Measurements from ENCODE around the gene NSG2. TPM values are rescaled to one million over a fixed set of nuclear protein-coding genes. Genes with fewer than 3 reads are reported as not detected.
"Not testable (repeated sequence)": the region's sequence is repeated elsewhere in the genome, so short reads cannot be mapped to it uniquely, and the experiment has no call there.

NSG2 gene
- total RNA-seq, 1 donor from 2014 or later = 7.1 TPM

DNA sequence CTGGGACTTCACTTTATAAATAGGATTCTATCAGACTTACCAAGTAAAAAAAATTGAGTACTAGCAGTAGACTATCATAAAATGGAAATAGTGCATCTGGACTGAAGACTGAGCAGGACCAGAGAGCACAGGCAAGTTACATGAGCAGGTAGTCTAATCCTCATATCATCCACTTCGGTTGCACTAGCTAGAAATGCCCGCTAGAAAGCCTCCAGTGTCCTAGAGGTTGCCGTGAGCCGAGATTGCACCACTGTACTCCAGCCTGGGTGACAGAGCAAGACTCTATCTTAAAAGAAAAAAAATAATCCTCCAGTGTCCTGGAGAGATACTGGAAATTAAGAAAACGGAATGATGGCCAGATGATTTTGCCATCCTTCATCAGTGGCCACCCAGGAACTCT, 36.6 kb upstream of the NSG2 start:
- intact Hi-C loops (cut with DNase I) = no loop called here
- no peak overlapping the region for H3K4me3 ChIP-seq
- no peaks in the 10 kb centered on the region for H3K27me3 ChIP-seq
- no peaks in the 10 kb centered on the region for H3K4me1 ChIP-seq
- no peaks in the 10 kb centered on the region for H3K9me3 ChIP-seq
- H3K27ac ChIP-seq = no peak overlapping the region
- TF ChIP-seq, protein P1, sequence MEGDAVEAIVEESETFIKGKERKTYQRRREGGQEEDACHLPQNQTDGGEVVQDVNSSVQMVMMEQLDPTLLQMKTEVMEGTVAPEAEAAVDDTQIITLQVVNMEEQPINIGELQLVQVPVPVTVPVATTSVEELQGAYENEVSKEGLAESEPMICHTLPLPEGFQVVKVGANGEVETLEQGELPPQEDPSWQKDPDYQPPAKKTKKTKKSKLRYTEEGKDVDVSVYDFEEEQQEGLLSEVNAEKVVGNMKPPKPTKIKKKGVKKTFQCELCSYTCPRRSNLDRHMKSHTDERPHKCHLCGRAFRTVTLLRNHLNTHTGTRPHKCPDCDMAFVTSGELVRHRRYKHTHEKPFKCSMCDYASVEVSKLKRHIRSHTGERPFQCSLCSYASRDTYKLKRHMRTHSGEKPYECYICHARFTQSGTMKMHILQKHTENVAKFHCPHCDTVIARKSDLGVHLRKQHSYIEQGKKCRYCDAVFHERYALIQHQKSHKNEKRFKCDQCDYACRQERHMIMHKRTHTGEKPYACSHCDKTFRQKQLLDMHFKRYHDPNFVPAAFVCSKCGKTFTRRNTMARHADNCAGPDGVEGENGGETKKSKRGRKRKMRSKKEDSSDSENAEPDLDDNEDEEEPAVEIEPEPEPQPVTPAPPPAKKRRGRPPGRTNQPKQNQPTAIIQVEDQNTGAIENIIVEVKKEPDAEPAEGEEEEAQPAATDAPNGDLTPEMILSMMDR (IDR thresholded peaks at IDR 0.05) = no peak
- TF ChIP-seq POLR2AphosphoS5 (IDR thresholded peaks at IDR 0.05; ENCODE audit: insufficient read depth in 1 of 2, low read depth in 1 of 2) (no peak), POLR2A (IDR thresholded peaks at IDR 0.05) (no peak)
- H3K36me3 ChIP-seq = no peaks in the 10 kb centered on the region
- no peak for DNase-seq (ENCODE audit: extremely low spot score in 2 of 2)

DNA sequence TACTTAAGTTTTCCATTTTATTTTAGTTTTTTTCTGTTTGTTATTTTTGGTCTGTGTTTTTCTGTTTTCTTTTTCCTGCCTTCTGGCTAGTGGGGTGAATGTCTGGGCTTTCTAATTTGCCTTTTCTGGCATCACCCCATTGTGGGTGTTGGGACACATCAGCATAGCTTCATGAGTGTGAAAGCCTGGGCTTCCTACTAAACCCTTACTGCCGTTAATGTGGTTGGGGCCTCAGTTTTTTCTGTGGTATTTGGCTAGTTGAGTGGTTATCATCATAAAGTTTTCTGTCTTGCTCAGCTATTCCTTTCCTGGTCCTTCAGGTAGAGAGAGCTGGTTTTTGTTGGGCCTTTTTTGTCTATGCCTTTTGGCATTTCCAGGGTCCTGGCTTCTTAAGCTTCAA, 35.1 kb upstream of the NSG2 start:
- Histone ChIP-seq H3K36me3 (no peaks in the 10 kb centered on the region), H3K4me1 (no peaks in the 10 kb centered on the region), H3K27ac (no peak overlapping the region), H3K4me3 (no peak overlapping the region), H3K27me3 (no peaks in the 10 kb centered on the region), H3K9me3 (no peaks in the 10 kb centered on the region)
- TF ChIP-seq POLR2A (IDR thresholded peaks at IDR 0.05) (no peak), POLR2AphosphoS5 (IDR thresholded peaks at IDR 0.05; ENCODE audit: insufficient read depth in 1 of 2, low read depth in 1 of 2) (no peak)
- TF ChIP-seq, protein P1 (IDR thresholded peaks at IDR 0.05) = no peak
- no peak for DNase-seq (ENCODE audit: extremely low spot score in 2 of 2)
- intact Hi-C loops (cut with DNase I) = no loop called here

DNA sequence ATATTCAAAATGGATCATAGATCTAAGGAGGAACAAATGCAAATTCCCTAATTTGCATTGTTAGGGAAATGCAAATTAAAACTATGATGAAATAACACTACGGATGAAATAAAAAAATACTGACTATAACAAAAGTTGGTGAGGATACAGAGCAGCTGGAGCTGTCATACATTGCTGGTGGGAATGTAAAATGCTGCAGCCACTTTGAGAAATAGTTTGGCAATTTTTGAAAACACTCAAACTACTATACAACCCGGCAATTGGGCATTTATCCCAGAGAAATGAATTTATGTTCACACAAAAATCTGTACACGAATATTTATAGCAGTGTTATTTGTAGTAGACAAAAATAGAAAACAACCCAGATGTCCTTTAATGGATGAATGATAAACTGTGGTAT, 34.1 kb upstream of the NSG2 start:
- intact Hi-C loops (cut with DNase I) = no loop called here
- Histone ChIP-seq H3K36me3 (no peaks in the 10 kb centered on the region), H3K27me3 (no peaks in the 10 kb centered on the region), H3K27ac (no peak overlapping the region), H3K4me3 (no peak overlapping the region), H3K4me1 (no peaks in the 10 kb centered on the region), H3K9me3 (no peaks in the 10 kb centered on the region)
- TF ChIP-seq POLR2AphosphoS5 (IDR thresholded peaks at IDR 0.05; ENCODE audit: insufficient read depth in 1 of 2, low read depth in 1 of 2) (no peak), POLR2A (IDR thresholded peaks at IDR 0.05) (no peak)
- TF ChIP-seq, protein P1 (IDR thresholded peaks at IDR 0.05) = no peak
- no peak for DNase-seq (ENCODE audit: extremely low spot score in 2 of 2)

DNA sequence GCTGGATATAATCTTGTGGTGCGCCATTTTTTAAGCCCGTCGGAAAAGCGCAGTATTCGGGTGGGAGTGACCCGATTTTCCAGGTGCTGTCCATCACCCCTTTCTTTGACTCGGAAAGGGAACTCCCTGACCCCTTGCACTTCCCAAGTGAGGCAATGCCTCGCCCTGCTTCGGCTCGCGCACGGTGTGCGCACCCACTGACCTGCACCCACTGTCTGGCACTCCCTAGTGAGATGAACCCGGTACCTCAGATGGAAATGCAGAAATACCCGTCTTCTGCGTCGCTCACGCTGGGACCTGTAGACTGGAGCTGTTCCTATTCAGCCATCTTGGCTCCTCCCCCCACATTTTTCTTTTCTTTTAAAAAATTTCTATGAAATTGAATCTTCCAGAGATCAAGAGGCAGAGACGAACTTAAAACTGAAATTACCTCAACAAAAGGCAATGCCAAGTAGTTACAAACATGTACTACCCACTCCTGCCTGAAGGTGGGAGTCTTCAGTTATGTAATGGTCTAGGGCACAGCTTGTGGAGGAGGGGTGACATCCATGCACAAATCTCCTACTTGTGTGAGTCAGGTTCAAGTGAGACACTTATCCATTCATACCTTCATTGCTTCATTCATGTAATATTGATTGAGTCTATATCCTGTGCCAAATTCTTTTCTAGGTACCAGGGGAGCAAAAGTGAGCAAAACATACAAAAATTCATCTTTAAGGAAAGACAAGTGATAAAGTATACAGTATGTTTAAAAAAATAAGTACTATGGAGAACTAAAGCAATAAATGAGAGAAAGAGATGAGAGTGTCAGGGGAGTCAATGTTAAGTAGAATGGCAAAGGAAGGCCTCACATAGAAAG, 25.2 kb upstream of the NSG2 start:
- intact Hi-C loops (cut with DNase I); H3K27me3 ChIP-seq; DNase-seq (ENCODE audit: extremely low spot score in 2 of 2); H3K4me1 ChIP-seq; H3K36me3 ChIP-seq; H3K9me3 ChIP-seq; H3K27ac ChIP-seq; H3K4me3 ChIP-seq: not testable (repeated sequence)

DNA sequence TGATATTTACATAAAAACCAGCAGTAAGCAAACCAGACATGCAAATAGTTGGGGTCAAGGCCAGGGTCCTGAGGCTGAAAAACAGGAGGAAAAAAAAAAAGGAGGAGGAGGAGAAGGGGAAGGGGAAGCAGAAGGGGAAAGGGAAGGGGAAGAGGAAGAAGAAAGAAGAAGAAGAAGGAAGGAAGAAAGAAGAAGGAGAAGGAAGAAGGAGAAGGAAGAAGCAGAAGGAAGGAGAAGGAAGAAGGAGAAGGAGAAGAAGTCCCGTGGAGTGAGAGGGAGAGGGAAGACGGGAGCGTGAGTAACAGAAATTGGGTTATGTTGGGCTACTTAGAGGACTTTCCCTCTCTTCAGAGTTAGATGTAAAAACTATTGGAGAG, 24.6 kb upstream of the NSG2 start:
- no peak for TF ChIP-seq POLR2A (IDR thresholded peaks at IDR 0.05)
- no peak for TF ChIP-seq POLR2AphosphoS5 (IDR thresholded peaks at IDR 0.05; ENCODE audit: insufficient read depth in 1 of 2, low read depth in 1 of 2)
- TF ChIP-seq, protein P1 (IDR thresholded peaks at IDR 0.05) = no peak
- DNase-seq (ENCODE audit: extremely low spot score in 2 of 2) = no peak
- intact Hi-C loops (cut with DNase I) = no loop called here
- H3K9me3 ChIP-seq = no peaks in the 10 kb centered on the region
- no peak overlapping the region for H3K4me3 ChIP-seq
- no peaks in the 10 kb centered on the region for H3K4me1 ChIP-seq
- H3K27me3 ChIP-seq = no peaks in the 10 kb centered on the region
- H3K27ac ChIP-seq = no peak overlapping the region
- H3K36me3 ChIP-seq = no peaks in the 10 kb centered on the region
